Sigmoid colon (tissue), 4 donors: Measurements from ENCODE around the gene SNAP47.
A peak's percentile ranks its signal among the peaks of the same experiment; 100 is the strongest.

Source experiments
- CTCF ChIP-seq, 4 experiments: fragments of 450-650 bp in 3 of 4; fragments of 200-600 bp in 1 of 4; IDR thresholded peaks; one replicate each; pipeline ENCODE4 v1.5.1; 2016 to 2019; ENCODE audit warnings: antibody characterized with exemption in 4 of 4, mild to moderate bottlenecking in 3 of 4, moderate library complexity in 2 of 4
- POLR2A ChIP-seq, 2 donors: fragments of 450-650 bp; IDR thresholded peaks; one replicate each; pipeline ENCODE4 v1.6.1; 2016; ENCODE audit warnings: antibody characterized with exemption in 2 of 2, mild to moderate bottlenecking in 2 of 2, moderate library complexity in 2 of 2
- POLR2AphosphoS5 ChIP-seq, 4 donors: sonication (generic); formaldehyde crosslinking; IDR thresholded peaks; one replicate each; pipeline ENCODE4 v1.6.1; 2017; ENCODE audit warnings: antibody characterized with exemption in 4 of 4

GRCh38 chr1:227762231-227762911 is 27.1 kb downstream of the SNAP47 start:
- peak; percentile 77 to 94 (median 88) for TF ChIP-seq CTCF (IDR thresholded peaks at IDR 0.05)
- TF ChIP-seq POLR2A (IDR thresholded peaks at IDR 0.05): no peak
- TF ChIP-seq POLR2AphosphoS5 (IDR thresholded peaks at IDR 0.05): peak; percentile 53 to 85 (median 83)
